Ramos (cell line): ENCODE data around the gene BRCA2.

ENCODE experiments used
- in situ Hi-C: fragments of 300-500 bp; cut with MboI; formaldehyde crosslinking; loops from one replicate; pipeline ENCODE4 v1.14.3; 2022; ENCODE audit warnings: low sequenced_read_pairs; ENCODE audit not compliant: unreplicated experiment

Gene BRCA2

DNA sequence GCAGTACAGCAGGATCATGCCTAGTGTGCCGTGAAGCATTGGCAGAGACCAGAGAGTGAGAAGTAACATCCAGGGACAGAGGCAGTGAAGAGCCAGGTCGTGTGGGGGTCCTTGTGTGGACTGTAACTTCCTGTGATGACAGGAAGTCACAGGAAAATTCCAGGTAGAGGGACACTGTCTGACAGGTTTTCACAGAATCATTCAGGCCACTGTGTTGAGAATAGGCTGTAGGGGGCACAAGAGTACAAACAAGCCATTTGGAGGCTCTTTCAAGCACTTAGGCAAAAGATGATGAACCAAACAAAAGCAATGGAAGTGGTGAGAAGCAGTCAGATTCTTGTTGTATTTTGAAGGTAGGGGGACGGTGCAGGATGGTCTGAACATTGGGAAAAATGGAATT lies 66.2 kb downstream of the BRCA2 start:
- in situ Hi-C loops = no loop called here

- in situ Hi-C loops = no loop called here
These were observed 68.7 kb downstream of the BRCA2 start for GRCh38 chr13:32383836-32384618.

DNA sequence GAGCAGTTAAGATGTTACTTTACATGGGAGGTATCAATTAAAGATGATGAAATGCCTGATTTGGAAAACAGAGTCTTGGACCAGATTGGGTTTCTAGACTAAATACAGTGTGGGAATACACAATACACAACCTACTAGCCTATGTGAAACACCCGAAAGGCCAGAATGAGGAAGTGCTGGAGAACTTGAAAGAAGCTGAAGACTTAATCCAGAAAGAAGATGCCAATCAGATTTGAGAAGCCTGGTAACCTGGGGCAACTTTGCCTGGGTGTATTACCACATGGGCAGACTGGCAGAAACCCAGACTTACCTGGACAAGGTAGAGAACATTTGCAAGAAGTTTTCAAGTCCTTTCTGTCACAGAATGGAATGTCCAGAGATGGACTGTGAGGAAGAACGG lies 69.4 kb downstream of the BRCA2 start:
- in situ Hi-C loops = no loop called here

- in situ Hi-C loops = no loop called here
These were observed 70.1 kb downstream of the BRCA2 start for GRCh38 chr13:32385410-32385809.

- in situ Hi-C loops = no loop called here
These were observed 74.7 kb downstream of the BRCA2 start for GRCh38 chr13:32390048-32390447.

GRCh38 chr13:32390484-32390883 lies 75.2 kb downstream of the BRCA2 start:
- in situ Hi-C loops = no loop called here

- in situ Hi-C loops = no loop called here
These were observed 75.9 kb downstream of the BRCA2 start for GRCh38 chr13:32391101-32391619.

GRCh38 chr13:32403108-32403507 lies 87.8 kb downstream of the BRCA2 start:
- in situ Hi-C loops = no loop called here

- in situ Hi-C loops = no loop called here
These were observed 92.5 kb downstream of the BRCA2 start for GRCh38 chr13:32407854-32408253.

- in situ Hi-C loops = no loop called here
These were observed 93.1 kb downstream of the BRCA2 start for GRCh38 chr13:32408296-32409000.

- in situ Hi-C loops = no loop called here
These were observed 93.6 kb downstream of the BRCA2 start for GRCh38 chr13:32409001-32409313.

DNA sequence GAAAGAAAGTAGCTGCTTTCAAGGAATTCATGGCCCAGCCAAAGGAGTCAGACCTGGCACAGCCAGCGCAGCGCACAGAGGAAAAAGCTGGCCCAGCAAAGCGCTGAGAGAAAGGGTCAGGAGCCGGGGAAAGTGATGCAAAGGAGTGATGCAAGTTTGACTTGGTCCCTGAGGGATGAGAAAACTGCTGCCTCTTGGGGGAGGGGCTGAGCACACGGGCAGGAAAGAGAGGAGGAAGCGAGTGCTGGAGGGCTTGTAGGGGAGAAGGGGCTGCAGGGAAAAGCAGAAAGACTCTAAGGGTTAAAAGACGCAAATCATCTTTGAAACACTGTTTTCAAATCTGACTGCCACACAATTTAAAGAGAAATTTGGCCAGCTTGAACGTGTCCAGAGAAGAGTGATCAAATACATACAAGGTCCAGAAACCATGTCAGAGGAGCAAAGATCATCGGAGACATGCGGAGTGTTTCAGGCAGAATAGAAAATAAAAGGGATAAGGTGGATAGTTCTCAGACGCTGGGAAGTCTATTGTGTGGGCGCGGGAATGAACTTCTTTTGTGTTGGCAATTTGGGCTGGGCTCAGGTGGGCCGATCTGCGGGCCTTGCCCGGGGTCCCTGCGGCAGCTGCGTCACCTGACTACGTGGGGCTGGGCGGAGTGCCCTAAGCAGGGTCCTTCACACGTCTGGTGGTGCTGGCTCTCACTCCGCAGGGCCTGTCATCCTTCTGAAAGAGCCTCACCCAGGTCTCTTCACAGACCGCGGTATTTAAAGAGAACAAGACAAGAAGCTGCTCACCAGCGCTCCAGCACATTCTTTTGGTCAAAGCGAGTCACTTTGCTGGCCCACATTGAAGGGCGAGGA lies 94.5 kb downstream of the BRCA2 start:
- in situ Hi-C loops = no loop called here

DNA sequence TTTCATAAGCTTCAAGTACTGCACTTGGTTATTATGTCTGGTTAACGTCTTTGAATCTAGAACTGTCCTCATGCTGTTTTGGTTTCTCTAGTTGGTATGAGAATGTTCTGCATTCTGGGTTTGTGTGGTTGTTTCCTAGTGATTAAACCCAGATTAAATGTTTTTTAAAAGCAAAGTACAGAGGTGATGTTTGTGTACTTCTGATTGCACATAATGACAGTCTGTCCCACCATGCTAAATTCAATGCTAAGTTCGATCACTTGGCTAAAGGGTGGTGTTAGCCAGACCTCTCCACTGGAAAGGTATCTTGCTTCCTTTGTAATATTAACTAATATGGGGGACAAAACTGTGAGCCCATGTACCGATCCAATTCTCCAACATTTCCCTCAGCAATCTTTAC lies 98.0 kb downstream of the BRCA2 start:
- in situ Hi-C loops = no loop called here

GRCh38 chr13:32414580-32414979 lies 99.3 kb downstream of the BRCA2 start:
- in situ Hi-C loops = no loop called here

- in situ Hi-C loops = no loop called here
These were observed 99.7 kb downstream of the BRCA2 start for GRCh38 chr13:32415019-32415418.

DNA sequence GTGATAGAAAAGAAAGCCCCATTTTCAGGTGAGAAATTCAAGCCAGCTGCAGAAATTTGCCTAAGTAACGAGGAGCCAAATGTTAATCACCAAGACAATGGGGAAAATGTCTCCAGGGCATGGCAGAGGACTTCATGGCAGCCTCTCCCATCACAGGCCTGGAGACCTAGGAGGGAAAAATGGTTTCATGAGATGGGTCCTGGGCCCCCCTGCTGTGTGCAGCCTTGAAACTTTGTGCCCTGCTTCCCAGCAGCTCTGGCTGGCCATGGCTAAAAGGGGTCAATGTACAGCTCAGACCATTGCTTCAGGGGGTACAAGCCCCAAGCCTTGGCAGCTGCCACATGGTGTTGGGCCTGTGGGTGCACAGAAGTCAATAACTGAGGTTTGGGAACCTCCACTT lies 102.7 kb downstream of the BRCA2 start:
- in situ Hi-C loops = no loop called here

GRCh38 chr13:32419862-32420261 lies 104.6 kb downstream of the BRCA2 start:
- in situ Hi-C loops = no loop called here

DNA sequence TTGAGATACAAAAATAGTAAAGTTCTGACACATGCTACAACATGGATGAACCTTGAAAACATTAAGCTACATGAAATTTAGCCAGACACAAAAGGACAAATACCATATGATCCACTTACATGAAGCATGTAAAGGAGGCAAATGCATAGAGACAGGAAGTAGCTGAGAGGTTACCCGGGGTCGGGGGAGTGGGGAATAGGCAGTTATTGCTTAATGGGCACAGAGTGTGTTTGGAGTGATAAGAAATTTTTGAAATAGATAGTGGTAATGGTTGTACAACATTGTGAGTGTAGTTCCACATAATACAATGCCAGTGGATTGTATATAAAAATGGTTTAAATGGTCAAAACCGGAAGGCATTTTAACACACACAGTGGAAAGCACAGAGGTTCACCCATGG lies 108.3 kb downstream of the BRCA2 start:
- in situ Hi-C loops = no loop called here

GRCh38 chr13:32425158-32425557 lies 109.8 kb downstream of the BRCA2 start:
- in situ Hi-C loops = no loop called here

GRCh38 chr13:32426191-32426989 lies 111.1 kb downstream of the BRCA2 start:
- in situ Hi-C loops = no loop called here
